Neural crest cell (in vitro differentiated cells): ENCODE data around the gene PAK4. TPM values are rescaled to one million over a fixed set of nuclear protein-coding genes. Genes with fewer than 3 reads are reported as not detected.

Experiments
- DNase-seq: peaks from one replicate; pipeline ENCODE4 v3.0.0; 2021; ENCODE audit warnings: low read depth, mixed read lengths, low spot score
- H3K27ac Mint-ChIP-seq: one replicate; pipeline ENCODE4 v1.8.0; 2021; ENCODE audit warnings: mild to moderate bottlenecking, mixed read lengths; ENCODE audit not compliant: unreplicated experiment
- H3K27me3 Mint-ChIP-seq: 2 replicates; pipeline ENCODE4 v1.8.0; 2021; ENCODE audit warnings: low read depth, mild to moderate bottlenecking, mixed read lengths
- H3K36me3 Mint-ChIP-seq: 2 replicates; pipeline ENCODE4 v1.8.0; 2021; ENCODE audit warnings: low read depth, mild to moderate bottlenecking, mixed read lengths
- H3K4me1 Mint-ChIP-seq: 2 replicates; pipeline ENCODE4 v1.8.0; 2021; ENCODE audit warnings: mixed read lengths
- H3K4me3 Mint-ChIP-seq: one replicate; pipeline ENCODE4 v1.8.0; 2021; ENCODE audit warnings: mild to moderate bottlenecking, mixed read lengths
- H3K9me3 Mint-ChIP-seq: 2 replicates; pipeline ENCODE4 v1.8.0; 2021; ENCODE audit warnings: mixed read lengths
- total RNA-seq: library from RNA; stranded (reverse); gene quantifications from 2 replicates; pipeline ENCODE4 v1.2.1, GENCODE V29; 2021
- TF ChIP-seq, protein P1 (sequence below): fragments of 200-600 bp; sonication (generic); conservative IDR thresholded peaks from 2 replicates; pipeline ENCODE4 v1.5.0; 2021; ENCODE audit warnings: antibody characterized with exemption, mild to moderate bottlenecking

The PAK4 gene
- total RNA-seq, 1 donor from 2014 or later, result 54.4 TPM

- TF ChIP-seq, protein P1, sequence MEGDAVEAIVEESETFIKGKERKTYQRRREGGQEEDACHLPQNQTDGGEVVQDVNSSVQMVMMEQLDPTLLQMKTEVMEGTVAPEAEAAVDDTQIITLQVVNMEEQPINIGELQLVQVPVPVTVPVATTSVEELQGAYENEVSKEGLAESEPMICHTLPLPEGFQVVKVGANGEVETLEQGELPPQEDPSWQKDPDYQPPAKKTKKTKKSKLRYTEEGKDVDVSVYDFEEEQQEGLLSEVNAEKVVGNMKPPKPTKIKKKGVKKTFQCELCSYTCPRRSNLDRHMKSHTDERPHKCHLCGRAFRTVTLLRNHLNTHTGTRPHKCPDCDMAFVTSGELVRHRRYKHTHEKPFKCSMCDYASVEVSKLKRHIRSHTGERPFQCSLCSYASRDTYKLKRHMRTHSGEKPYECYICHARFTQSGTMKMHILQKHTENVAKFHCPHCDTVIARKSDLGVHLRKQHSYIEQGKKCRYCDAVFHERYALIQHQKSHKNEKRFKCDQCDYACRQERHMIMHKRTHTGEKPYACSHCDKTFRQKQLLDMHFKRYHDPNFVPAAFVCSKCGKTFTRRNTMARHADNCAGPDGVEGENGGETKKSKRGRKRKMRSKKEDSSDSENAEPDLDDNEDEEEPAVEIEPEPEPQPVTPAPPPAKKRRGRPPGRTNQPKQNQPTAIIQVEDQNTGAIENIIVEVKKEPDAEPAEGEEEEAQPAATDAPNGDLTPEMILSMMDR, result no peak
- Mint-ChIP-seq H3K27ac (no peak overlapping the region), H3K9me3 (no peaks in the 10 kb centered on the region), H3K36me3 (no peaks in the 10 kb centered on the region), H3K27me3 (no peaks in the 10 kb centered on the region), H3K4me3 (no peak overlapping the region), H3K4me1 (no peaks in the 10 kb centered on the region)
- no peak for DNase-seq
Measured at GRCh38 chr19:39172700-39173501, 47.3 kb downstream of the PAK4 start.

GRCh38 chr19:39173502-39173991 lies 48.0 kb downstream of the PAK4 start:
- no peak overlapping the region for H3K27ac Mint-ChIP-seq
- no peaks in the 10 kb centered on the region for H3K9me3 Mint-ChIP-seq
- no peak for DNase-seq
- H3K27me3 Mint-ChIP-seq, result no peaks in the 10 kb centered on the region
- no peaks in the 10 kb centered on the region for H3K36me3 Mint-ChIP-seq
- TF ChIP-seq, protein P1, result no peak
- no peak overlapping the region for H3K4me3 Mint-ChIP-seq
- no peaks in the 10 kb centered on the region for H3K4me1 Mint-ChIP-seq

DNA sequence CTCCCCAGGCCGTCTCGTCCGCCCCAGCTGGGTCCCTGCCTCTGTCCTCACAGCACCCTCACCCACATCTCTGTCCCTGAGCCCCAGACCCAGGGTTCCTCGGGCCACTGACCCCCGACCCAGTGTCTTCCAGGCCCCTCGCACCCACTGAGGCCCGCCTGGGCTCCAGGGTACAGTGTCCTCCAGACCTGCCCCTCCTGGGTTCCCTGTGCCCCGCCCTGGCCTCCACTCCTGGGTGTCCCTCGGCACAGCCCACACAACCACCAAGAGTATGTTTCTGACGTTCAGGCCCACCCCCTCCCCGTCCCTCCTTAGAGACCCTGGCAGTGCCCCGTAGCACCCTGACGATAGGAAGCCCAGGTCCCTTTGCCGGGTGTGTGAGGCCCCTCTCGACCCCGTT lies 48.6 kb downstream of the PAK4 start:
- H3K9me3 Mint-ChIP-seq, result no peaks in the 10 kb centered on the region
- DNase-seq, result no peak
- H3K4me3 Mint-ChIP-seq, result no peak overlapping the region
- no peaks in the 10 kb centered on the region for H3K27me3 Mint-ChIP-seq
- H3K27ac Mint-ChIP-seq, result no peak overlapping the region
- H3K36me3 Mint-ChIP-seq, result no peaks in the 10 kb centered on the region
- TF ChIP-seq, protein P1, result no peak
- H3K4me1 Mint-ChIP-seq, result no peaks in the 10 kb centered on the region

- H3K4me1 Mint-ChIP-seq, result no peaks in the 10 kb centered on the region
- H3K27ac Mint-ChIP-seq, result no peak overlapping the region
- no peaks in the 10 kb centered on the region for H3K36me3 Mint-ChIP-seq
- no peaks in the 10 kb centered on the region for H3K27me3 Mint-ChIP-seq
- no peak overlapping the region for H3K4me3 Mint-ChIP-seq
- DNase-seq, result no peak
- H3K9me3 Mint-ChIP-seq, result no peaks in the 10 kb centered on the region
- TF ChIP-seq, protein P1, result no peak
Measured at GRCh38 chr19:39174558-39175544, 49.3 kb downstream of the PAK4 start.

DNA sequence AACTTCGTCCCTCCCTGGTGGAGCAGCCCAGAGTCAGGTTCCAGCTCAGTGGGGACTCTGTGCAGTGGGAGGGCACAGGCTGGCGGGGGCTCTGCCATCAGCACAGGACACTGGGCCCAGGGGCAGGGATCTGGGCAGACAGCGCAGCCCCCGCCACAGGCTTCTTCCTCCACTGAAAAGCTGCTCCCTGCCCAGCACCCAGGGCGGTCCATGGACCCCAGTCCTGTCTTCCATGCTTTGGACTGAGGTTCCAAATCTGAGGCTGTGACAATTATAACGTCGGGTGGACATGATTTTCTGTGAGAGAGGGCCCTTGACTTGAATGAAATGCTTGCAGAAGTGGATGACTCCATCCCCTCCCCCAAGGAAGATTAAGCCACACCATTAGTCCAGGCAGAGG lies 50.0 kb downstream of the PAK4 start:
- no peaks in the 10 kb centered on the region for H3K27me3 Mint-ChIP-seq
- H3K4me1 Mint-ChIP-seq, result no peaks in the 10 kb centered on the region
- H3K9me3 Mint-ChIP-seq, result no peaks in the 10 kb centered on the region
- no peak for DNase-seq
- no peaks in the 10 kb centered on the region for H3K36me3 Mint-ChIP-seq
- no peak overlapping the region for H3K4me3 Mint-ChIP-seq
- TF ChIP-seq, protein P1, result no peak
- peak overlapping the region; percentile 28 for H3K27ac Mint-ChIP-seq
